Effector memory CD8-positive, alpha-beta T cell (primary cell): ENCODE results near the gene BTN3A1.
"Not testable (repeated sequence)": the region's sequence is repeated elsewhere in the genome, so short reads cannot be mapped to it uniquely, and the experiment has no call there.

Source experiments
- ATAC-seq: fragments of 150-1000 bp; cut with Tn5 transposase; replicated peaks from 2 replicates; pipeline ENCODE4 v1.10.0; 2021; ENCODE audit warnings: mild to moderate bottlenecking, moderate library complexity
- DNase-seq, 3 experiments: peaks; one replicate each; pipeline ENCODE4 v3.0.0; 2021
- H3K27ac Mint-ChIP-seq, 2 donors: one replicate each; pipeline ENCODE4 v1.8.0; 2022; ENCODE audit warnings: mild to moderate bottlenecking in 2 of 2, mixed read lengths in 2 of 2, moderate library complexity in 2 of 2
- H3K27me3 Mint-ChIP-seq, 2 donors: one replicate each; pipeline ENCODE4 v1.8.0; 2022; ENCODE audit warnings: mixed read lengths in 2 of 2
- H3K36me3 Mint-ChIP-seq: one replicate; pipeline ENCODE4 v1.8.0; 2022; ENCODE audit warnings: mild to moderate bottlenecking, moderate library complexity, mixed read lengths; ENCODE audit not compliant: insufficient read depth
- H3K4me1 Mint-ChIP-seq, 2 donors: one replicate each; pipeline ENCODE4 v1.8.0; 2022; ENCODE audit warnings: low read depth in 2 of 2, mixed read lengths in 2 of 2
- H3K4me3 Mint-ChIP-seq, 2 donors: one replicate each; pipeline ENCODE4 v1.8.0; 2022; ENCODE audit warnings: mild to moderate bottlenecking in 2 of 2, mixed read lengths in 2 of 2, moderate library complexity in 2 of 2
- H3K9me3 Mint-ChIP-seq, 2 donors: one replicate each; pipeline ENCODE4 v1.8.0; 2022; ENCODE audit warnings: mixed read lengths in 2 of 2

Gene BTN3A1

GRCh38 chr6:26426691-26427450, 24.8 kb downstream of the BTN3A1 start:
- Mint-ChIP-seq H3K27me3 (no peaks in the 10 kb centered on the region), H3K27ac (no peak overlapping the region), H3K4me1 (peaks cover 9 to 10% of the 10 kb centered on the region in 2 donors), H3K9me3 (no peaks in the 10 kb centered on the region), H3K36me3 (peaks cover 6% of the 10 kb centered on the region), H3K4me3 (no peak overlapping the region)
- DNase-seq (no peak), ATAC-seq (no peak)

GRCh38 chr6:26427451-26427809, 25.4 kb downstream of the BTN3A1 start:
- Mint-ChIP-seq H3K4me1 (peaks cover 6 to 10% of the 10 kb centered on the region in 2 donors), H3K4me3 (no peak overlapping the region), H3K9me3 (no peaks in the 10 kb centered on the region), H3K27me3 (no peaks in the 10 kb centered on the region), H3K27ac (no peak overlapping the region), H3K36me3 (peaks cover 6% of the 10 kb centered on the region)
- ATAC-seq: no peak
- no peak for DNase-seq

- Mint-ChIP-seq H3K27ac (no peak overlapping the region), H3K4me1 (peaks cover 3 to 7% of the 10 kb centered on the region in 2 donors), H3K36me3 (peaks cover 6% of the 10 kb centered on the region), H3K4me3 (no peak overlapping the region), H3K9me3 (no peaks in the 10 kb centered on the region), H3K27me3 (no peaks in the 10 kb centered on the region)
- DNase-seq (no peak), ATAC-seq (no peak)
These were observed 26.1 kb downstream of the BTN3A1 start for GRCh38 chr6:26428206-26428605.

- H3K9me3 Mint-ChIP-seq: peaks cover 4 to 10% of the 10 kb centered on the region in 2 donors
- H3K36me3 Mint-ChIP-seq: peaks cover 6% of the 10 kb centered on the region
- no peak for DNase-seq
- no peak overlapping the region for H3K4me3 Mint-ChIP-seq
- no peaks in the 10 kb centered on the region for H3K27me3 Mint-ChIP-seq
- no peak for ATAC-seq
- peaks cover 0 to 3% of the 10 kb centered on the region in 2 donors for H3K4me1 Mint-ChIP-seq
- H3K27ac Mint-ChIP-seq: no peak overlapping the region
These were observed 28.7 kb downstream of the BTN3A1 start for GRCh38 chr6:26430787-26431186.

- Mint-ChIP-seq H3K4me3 (no peak overlapping the region), H3K36me3 (peaks cover 3% of the 10 kb centered on the region), H3K4me1 (peaks cover 0 to 3% of the 10 kb centered on the region in 2 donors), H3K27ac (peak overlapping the region in 1 of 2 donors; percentile 12), H3K27me3 (no peaks in the 10 kb centered on the region), H3K9me3 (peaks cover 4 to 10% of the 10 kb centered on the region in 2 donors)
- DNase-seq (no peak), ATAC-seq (no peak)
These were observed 29.4 kb downstream of the BTN3A1 start for GRCh38 chr6:26431258-26432172.

GRCh38 chr6:26432627-26433201, 30.6 kb downstream of the BTN3A1 start:
- no peak for ATAC-seq

GRCh38 chr6:26433680-26434079, 31.6 kb downstream of the BTN3A1 start:
- not testable (repeated sequence) for H3K27me3 Mint-ChIP-seq, H3K4me3 Mint-ChIP-seq, ATAC-seq, DNase-seq, H3K4me1 Mint-ChIP-seq, H3K27ac Mint-ChIP-seq, H3K36me3 Mint-ChIP-seq
- peaks cover 4 to 10% of the 10 kb centered on the region in 2 donors for H3K9me3 Mint-ChIP-seq

More at GRCh38 chr6:26432627-26433201, 30.6 kb downstream of the BTN3A1 start:
- H3K4me3 Mint-ChIP-seq: no peak overlapping the region
- DNase-seq: no peak
- peaks cover 0 to 5% of the 10 kb centered on the region in 2 donors for H3K4me1 Mint-ChIP-seq
- no peaks in the 10 kb centered on the region for H3K27me3 Mint-ChIP-seq
- H3K27ac Mint-ChIP-seq: no peak overlapping the region
- no peaks in the 10 kb centered on the region for H3K36me3 Mint-ChIP-seq
- peaks cover 4 to 10% of the 10 kb centered on the region in 2 donors for H3K9me3 Mint-ChIP-seq

GRCh38 chr6:26436018-26436417, 33.9 kb downstream of the BTN3A1 start:
- H3K4me3 Mint-ChIP-seq: no peak overlapping the region
- peaks cover 4 to 10% of the 10 kb centered on the region in 2 donors for H3K9me3 Mint-ChIP-seq
- ATAC-seq (no peak), DNase-seq (no peak)
- H3K4me1 Mint-ChIP-seq: peaks cover 6 to 22% of the 10 kb centered on the region in 2 donors
- H3K27me3 Mint-ChIP-seq: no peaks in the 10 kb centered on the region
- H3K36me3 Mint-ChIP-seq: peaks cover 14% of the 10 kb centered on the region
- no peak overlapping the region for H3K27ac Mint-ChIP-seq

GRCh38 chr6:26437550-26437949, 35.5 kb downstream of the BTN3A1 start:
- Mint-ChIP-seq H3K4me3 (no peak overlapping the region), H3K27me3 (no peaks in the 10 kb centered on the region), H3K4me1 (peaks cover 10 to 31% of the 10 kb centered on the region in 2 donors)

GRCh38 chr6:26438000-26438399, 35.9 kb downstream of the BTN3A1 start:
- no peak for ATAC-seq
- H3K9me3 Mint-ChIP-seq: peaks cover 4 to 10% of the 10 kb centered on the region in 2 donors
- no peak for DNase-seq
- peaks cover 17% of the 10 kb centered on the region for H3K36me3 Mint-ChIP-seq
- H3K27me3 Mint-ChIP-seq: no peaks in the 10 kb centered on the region
- no peak overlapping the region for H3K4me3 Mint-ChIP-seq
- H3K27ac Mint-ChIP-seq: no peak overlapping the region
- H3K4me1 Mint-ChIP-seq: peaks cover 14 to 36% of the 10 kb centered on the region in 2 donors

More at GRCh38 chr6:26437550-26437949, 35.5 kb downstream of the BTN3A1 start:
- peaks cover 4 to 10% of the 10 kb centered on the region in 2 donors for H3K9me3 Mint-ChIP-seq
- ATAC-seq: no peak
- H3K27ac Mint-ChIP-seq: no peak overlapping the region
- DNase-seq: no peak
- peaks cover 16% of the 10 kb centered on the region for H3K36me3 Mint-ChIP-seq

- peak overlapping the region; percentile 99 to 100 for H3K27ac Mint-ChIP-seq
- ATAC-seq: no peak
- no peaks in the 10 kb centered on the region for H3K27me3 Mint-ChIP-seq
- H3K4me3 Mint-ChIP-seq: peak overlapping the region; percentile 87 to 100
- H3K9me3 Mint-ChIP-seq: peaks cover 0 to 4% of the 10 kb centered on the region in 2 donors
- peak in 2 of 3 experiments; percentile 5 to 11 for DNase-seq
- H3K4me1 Mint-ChIP-seq: peaks cover 23 to 50% of the 10 kb centered on the region in 2 donors
- H3K36me3 Mint-ChIP-seq: peaks cover 23% of the 10 kb centered on the region
These were observed 37.4 kb downstream of the BTN3A1 start for GRCh38 chr6:26439151-26440125.

- Mint-ChIP-seq H3K4me3 (peak overlapping the region; percentile 87 to 100), H3K27me3 (no peaks in the 10 kb centered on the region), H3K9me3 (no peaks in the 10 kb centered on the region), H3K27ac (peak overlapping the region; percentile 99 to 100), H3K36me3 (peaks cover 33% of the 10 kb centered on the region), H3K4me1 (peaks cover 38 to 65% of the 10 kb centered on the region in 2 donors)
- no peak for DNase-seq
- no peak for ATAC-seq
These were observed 38.9 kb downstream of the BTN3A1 start for GRCh38 chr6:26440977-26441358.
